Progenitor cell of endocrine pancreas (in vitro differentiated cells): ENCODE data around the gene PRMT9. TPM values are rescaled to one million over a fixed set of nuclear protein-coding genes. Genes with fewer than 3 reads are reported as not detected.

Experiments used
- DNase-seq: peaks from one replicate; pipeline ENCODE4 v3.0.0; 2021; ENCODE audit warnings: low spot score; ENCODE audit not compliant: unreplicated experiment
- H3K27ac Mint-ChIP-seq: 2 replicates; pipeline ENCODE4 v1.8.0; 2021; ENCODE audit warnings: mild to moderate bottlenecking, moderate library complexity, mixed read lengths
- H3K27me3 Mint-ChIP-seq: 2 replicates; pipeline ENCODE4 v1.8.0; 2021; ENCODE audit warnings: mixed read lengths
- H3K36me3 Mint-ChIP-seq: 2 replicates; pipeline ENCODE4 v1.8.0; 2022; ENCODE audit warnings: mixed read lengths; ENCODE audit not compliant: insufficient read depth
- H3K4me1 Mint-ChIP-seq: 2 replicates; pipeline ENCODE4 v1.8.0; 2021; ENCODE audit warnings: low read depth, mixed read lengths
- H3K4me3 Mint-ChIP-seq: 2 replicates; pipeline ENCODE4 v1.8.0; 2021; ENCODE audit warnings: low read depth, mild to moderate bottlenecking, moderate library complexity, mixed read lengths
- H3K9me3 Mint-ChIP-seq: 2 replicates; pipeline ENCODE4 v1.8.0; 2021; ENCODE audit warnings: low read depth, mixed read lengths
- total RNA-seq: library from RNA; stranded (reverse); gene quantifications from 2 replicates; pipeline ENCODE4 v1.2.1, GENCODE V29; 2021
- TF ChIP-seq, protein P1 (sequence below): fragments of 200-600 bp; sonication (generic); IDR thresholded peaks from one replicate; pipeline ENCODE4 v1.5.0; 2021; ENCODE audit warnings: antibody characterized with exemption, mild to moderate bottlenecking; ENCODE audit not compliant: unreplicated experiment

PRMT9 gene
- total RNA-seq, 1 donor from 2014 or later = 13.0 TPM

DNA sequence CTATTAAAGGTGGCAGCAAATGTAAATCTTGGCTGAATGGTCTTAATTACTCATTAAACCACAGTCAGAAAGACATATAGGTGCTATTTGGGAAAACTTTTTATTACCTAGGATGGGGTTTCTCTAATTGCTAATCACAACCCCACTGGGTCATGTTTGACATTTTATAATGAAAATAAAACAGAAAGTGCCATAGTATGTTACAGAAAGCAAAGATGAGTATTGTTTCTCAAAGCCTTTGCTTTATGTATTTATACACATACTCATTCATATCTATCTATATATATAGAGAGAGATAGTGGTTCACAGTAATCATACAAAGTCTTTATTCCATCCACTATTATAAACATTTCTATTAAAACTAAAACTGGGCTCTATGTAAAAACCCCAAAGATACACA, 48.6 kb downstream of the PRMT9 start:
- DNase-seq = no peak
- Mint-ChIP-seq H3K27me3 (no peaks in the 10 kb centered on the region), H3K27ac (no peak overlapping the region), H3K36me3 (peaks cover 37% of the 10 kb centered on the region), H3K4me3 (no peak overlapping the region), H3K4me1 (no peaks in the 10 kb centered on the region), H3K9me3 (peaks cover 7% of the 10 kb centered on the region)
- TF ChIP-seq, protein P1, sequence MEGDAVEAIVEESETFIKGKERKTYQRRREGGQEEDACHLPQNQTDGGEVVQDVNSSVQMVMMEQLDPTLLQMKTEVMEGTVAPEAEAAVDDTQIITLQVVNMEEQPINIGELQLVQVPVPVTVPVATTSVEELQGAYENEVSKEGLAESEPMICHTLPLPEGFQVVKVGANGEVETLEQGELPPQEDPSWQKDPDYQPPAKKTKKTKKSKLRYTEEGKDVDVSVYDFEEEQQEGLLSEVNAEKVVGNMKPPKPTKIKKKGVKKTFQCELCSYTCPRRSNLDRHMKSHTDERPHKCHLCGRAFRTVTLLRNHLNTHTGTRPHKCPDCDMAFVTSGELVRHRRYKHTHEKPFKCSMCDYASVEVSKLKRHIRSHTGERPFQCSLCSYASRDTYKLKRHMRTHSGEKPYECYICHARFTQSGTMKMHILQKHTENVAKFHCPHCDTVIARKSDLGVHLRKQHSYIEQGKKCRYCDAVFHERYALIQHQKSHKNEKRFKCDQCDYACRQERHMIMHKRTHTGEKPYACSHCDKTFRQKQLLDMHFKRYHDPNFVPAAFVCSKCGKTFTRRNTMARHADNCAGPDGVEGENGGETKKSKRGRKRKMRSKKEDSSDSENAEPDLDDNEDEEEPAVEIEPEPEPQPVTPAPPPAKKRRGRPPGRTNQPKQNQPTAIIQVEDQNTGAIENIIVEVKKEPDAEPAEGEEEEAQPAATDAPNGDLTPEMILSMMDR = no peak

DNA sequence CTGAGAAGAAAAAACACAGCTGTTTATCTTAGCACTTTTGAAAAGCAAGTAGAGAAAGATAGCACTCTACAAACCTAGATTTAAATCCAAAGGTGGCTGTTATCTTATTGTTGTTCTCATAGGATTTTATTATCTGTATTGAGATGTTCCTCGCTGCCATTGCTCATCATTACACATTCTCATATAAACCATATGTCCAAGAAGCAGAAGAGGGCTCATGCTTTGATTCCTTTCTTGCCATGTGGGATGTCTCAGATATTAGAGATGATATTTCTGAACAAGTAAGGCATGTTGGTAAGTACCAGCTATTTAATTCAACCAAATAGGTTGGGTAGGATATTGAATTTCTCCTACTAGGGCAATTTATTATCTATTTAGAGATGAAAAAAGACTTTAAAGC, 50.3 kb downstream of the PRMT9 start:
- Mint-ChIP-seq H3K9me3 (peaks cover 7% of the 10 kb centered on the region), H3K27me3 (no peaks in the 10 kb centered on the region), H3K36me3 (peaks cover 36% of the 10 kb centered on the region), H3K27ac (no peak overlapping the region), H3K4me3 (no peak overlapping the region), H3K4me1 (no peaks in the 10 kb centered on the region)
- TF ChIP-seq, protein P1 = no peak
- DNase-seq = no peak

DNA sequence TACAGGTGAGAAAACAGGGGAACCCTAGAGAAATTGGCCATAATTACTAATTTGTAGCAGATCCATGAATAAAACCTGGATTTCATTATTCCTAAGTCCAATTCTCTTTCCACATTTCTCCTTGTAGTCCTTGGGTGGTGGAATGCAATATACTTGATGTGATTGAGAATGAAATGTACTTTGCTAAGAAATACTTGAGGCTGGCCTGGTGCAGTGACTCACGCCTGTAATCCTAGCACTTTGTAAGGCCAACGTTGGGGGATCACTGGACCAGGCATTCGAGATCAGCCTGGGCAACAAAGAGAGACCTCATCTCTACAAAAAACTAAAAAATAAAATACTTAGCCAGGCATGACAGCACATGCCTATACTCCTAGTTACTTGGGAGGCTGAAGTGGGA, 50.9 kb downstream of the PRMT9 start:
- no peak for DNase-seq
- Mint-ChIP-seq H3K9me3 (peaks cover 7% of the 10 kb centered on the region), H3K4me3 (no peak overlapping the region), H3K27me3 (no peaks in the 10 kb centered on the region), H3K36me3 (peaks cover 34% of the 10 kb centered on the region), H3K27ac (no peak overlapping the region), H3K4me1 (no peaks in the 10 kb centered on the region)
- TF ChIP-seq, protein P1 = no peak

DNA sequence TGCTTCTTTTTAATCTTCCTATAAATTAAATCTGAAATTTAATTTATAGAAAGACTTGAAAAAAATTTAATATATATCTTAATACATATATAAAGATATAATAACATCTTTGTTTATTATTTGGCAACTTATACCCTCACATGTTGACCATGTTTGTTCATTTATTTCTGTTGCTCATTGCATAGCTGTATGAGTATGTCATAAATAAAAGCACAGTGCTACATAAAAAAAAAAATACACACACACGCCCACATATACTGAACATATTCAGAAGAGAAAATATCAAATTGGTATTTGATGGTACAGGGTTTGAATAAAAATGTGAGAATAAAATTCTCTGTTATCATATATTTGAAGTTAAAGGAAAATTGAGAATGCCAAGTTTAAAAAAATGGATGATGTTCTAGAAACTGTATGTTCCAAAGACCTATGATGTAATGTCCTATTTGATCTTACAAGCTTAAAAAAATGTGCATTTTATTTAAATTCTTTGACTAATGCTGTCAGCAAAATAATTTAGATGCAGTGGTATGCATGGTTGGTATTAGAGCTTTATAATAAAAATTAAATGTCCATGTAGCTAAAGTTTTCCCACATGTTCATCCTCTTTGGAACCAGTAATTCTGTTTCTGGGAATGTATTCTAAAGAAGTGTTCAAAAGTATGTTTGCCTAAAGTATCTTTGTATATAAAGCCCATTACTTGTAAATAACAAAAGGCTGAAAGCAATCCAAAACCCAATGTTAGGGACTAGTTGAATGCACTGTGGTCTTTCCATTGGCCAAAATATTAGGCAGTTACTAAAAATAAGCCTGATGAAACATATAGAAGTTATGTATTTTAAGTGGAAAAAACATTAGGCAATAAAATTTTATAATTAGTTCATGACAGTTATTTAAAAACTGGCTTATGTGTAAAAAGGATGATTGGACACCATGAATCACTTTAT, 53.9 kb downstream of the PRMT9 start:
- TF ChIP-seq, protein P1 = no peak
- Mint-ChIP-seq H3K4me3 (no peak overlapping the region), H3K36me3 (peaks cover 26% of the 10 kb centered on the region), H3K9me3 (no peaks in the 10 kb centered on the region), H3K4me1 (no peaks in the 10 kb centered on the region), H3K27me3 (no peaks in the 10 kb centered on the region), H3K27ac (no peak overlapping the region)
- DNase-seq = no peak

DNA sequence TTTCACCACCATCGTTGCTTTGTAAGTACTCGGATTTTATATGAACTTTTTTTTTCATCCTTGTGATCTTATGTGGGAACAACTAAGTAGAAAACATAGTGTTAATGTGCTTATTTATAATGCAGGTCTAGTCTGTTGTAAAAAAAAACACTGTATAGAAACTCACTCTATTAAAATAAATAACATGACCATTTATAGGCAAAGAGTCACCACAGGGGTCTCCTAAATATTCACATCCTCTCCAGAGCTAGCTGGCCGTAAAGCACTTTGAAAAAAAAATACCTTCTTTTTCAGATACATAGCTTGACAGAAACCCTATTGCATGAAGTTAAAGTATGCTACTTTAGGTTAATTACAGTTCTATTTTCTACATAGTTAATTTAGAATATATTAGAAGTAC, 55.5 kb downstream of the PRMT9 start:
- Mint-ChIP-seq H3K4me3 (no peak overlapping the region), H3K27ac (no peak overlapping the region)
- TF ChIP-seq, protein P1 = no peak

More for the DNA sequence above, 55.5 kb downstream of the PRMT9 start:
- DNase-seq = no peak
- H3K36me3 Mint-ChIP-seq = peaks cover 21% of the 10 kb centered on the region
- no peaks in the 10 kb centered on the region for H3K9me3 Mint-ChIP-seq
- no peaks in the 10 kb centered on the region for H3K4me1 Mint-ChIP-seq
- no peaks in the 10 kb centered on the region for H3K27me3 Mint-ChIP-seq
